ENCODE data around the gene RBM10. TPM values are rescaled to one million over a fixed set of nuclear protein-coding genes. Genes with fewer than 3 reads are reported as not detected.
A peak's percentile ranks its signal among the peaks of the same experiment; 100 is the strongest.

Gene RBM10
- total and polyA plus RNA-seq, 9 of the 15 experiments (the other 6 are each of a cell fraction or from before 2014, with no cell fraction given) = 1.1 to 61.7 (median 31.5) TPM

GRCh38 chrX:47233333-47234113 is 88.5 kb downstream of the RBM10 start (continued):
- TF ChIP-seq BCLAF1 (IDR thresholded peaks at IDR 0.05; ENCODE audit: borderline replicate concordance in 1 of 2, control insufficient read depth in 1 of 2, low read depth in 2 of 2, low read length in 1 of 2) = no peak
- TF ChIP-seq SP1 (CRISPR knock-in tag; IDR thresholded peaks at IDR 0.05) = peak; percentile 74
- no peak for TF ChIP-seq HES1 (IDR thresholded peaks at IDR 0.05; ENCODE audit: low read depth)
- TF ChIP-seq REST (IDR thresholded peaks at IDR 0.05; ENCODE audit: borderline replicate concordance) = no peak
- no peak for TF ChIP-seq REST (CRISPR knock-in tag; IDR thresholded peaks at IDR 0.05; ENCODE audit: low read depth)
- TF ChIP-seq ZNF57 (CRISPR knock-in tag; IDR thresholded peaks at IDR 0.05) = no peak
- TF ChIP-seq ZNF551 (CRISPR knock-in tag; IDR thresholded peaks at IDR 0.05) = no peak
- peak; percentile 61; the same call in 1 of the 2 replicates for TF ChIP-seq ZNF24 (IDR thresholded peaks at IDR 0.05)
- TF ChIP-seq YY1 (IDR thresholded peaks at IDR 0.05; ENCODE audit: borderline replicate concordance in 1 of 3, control insufficient read depth in 1 of 3, extremely low read depth in 1 of 3, insufficient read depth in 3 of 3, insufficient read length in 1 of 3, insufficient replicate concordance in 2 of 3, low read depth in 1 of 3, low read length in 2 of 3) = peak; percentile 63 to 93 (median 88)
- 0 out of 2 replicates have a peak, but pooled peaks have one; percentile 25 for TF ChIP-seq NFE2 (IDR thresholded peaks at IDR 0.05; ENCODE audit: low read depth)
- no peak for TF ChIP-seq NFYB (IDR thresholded peaks at IDR 0.05; ENCODE audit: extremely low read depth, insufficient read length)
- no peak for TF ChIP-seq CBX5 (IDR thresholded peaks at IDR 0.05; ENCODE audit: borderline replicate concordance, low read depth)
